HG02678 (cell line): ENCODE results near the gene UPB1.
"Not testable (repeated sequence)": the region's sequence is repeated elsewhere in the genome, so short reads cannot be mapped to it uniquely, and the experiment has no call there.

ENCODE experiments used
- ATAC-seq: cut with Tn5 transposase; IDR thresholded peaks from one replicate; pipeline ENCODE4 v1.9.1; 2021; ENCODE audit warnings: mild to moderate bottlenecking, moderate library complexity; ENCODE audit not compliant: unreplicated experiment

UPB1 gene

DNA sequence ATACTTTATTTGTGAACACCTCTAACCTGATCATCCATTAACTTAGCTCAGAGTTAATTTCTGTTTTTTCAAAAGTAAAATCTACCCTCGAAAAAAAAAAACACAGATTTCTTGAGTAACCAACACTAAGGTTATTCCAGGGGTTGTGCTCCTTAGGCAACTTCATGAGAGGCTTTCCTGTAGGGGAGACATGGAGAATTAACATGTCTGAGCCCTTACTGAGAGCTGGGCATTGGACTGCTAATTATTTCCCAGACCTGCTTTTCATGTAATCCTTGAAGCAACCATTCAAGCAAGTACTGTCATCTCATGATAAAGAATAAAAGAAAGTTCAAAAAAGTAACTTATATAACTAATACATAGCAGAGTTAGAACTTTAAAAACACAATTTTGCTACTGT, 13.5 kb upstream of the UPB1 start:
- ATAC-seq: no peak

DNA sequence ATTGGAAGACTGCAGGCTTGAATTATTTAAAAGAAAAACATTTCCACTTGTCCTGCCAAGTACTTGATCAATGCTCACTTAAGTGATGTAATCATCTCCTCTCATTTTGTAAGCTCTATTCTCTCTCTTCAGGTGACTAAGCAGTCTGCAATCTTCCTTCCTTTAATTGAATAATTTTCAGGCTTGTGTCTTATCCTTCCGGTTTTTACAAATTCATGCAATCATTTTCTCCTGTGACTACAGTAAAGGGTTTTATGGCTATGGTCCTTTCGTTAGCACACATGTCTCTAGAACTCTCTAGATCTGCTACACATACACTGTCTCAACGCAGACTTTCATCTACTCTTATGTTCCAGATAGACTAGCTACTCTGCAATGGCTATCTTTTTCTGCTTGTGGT, 12.6 kb upstream of the UPB1 start:
- no peak for ATAC-seq

DNA sequence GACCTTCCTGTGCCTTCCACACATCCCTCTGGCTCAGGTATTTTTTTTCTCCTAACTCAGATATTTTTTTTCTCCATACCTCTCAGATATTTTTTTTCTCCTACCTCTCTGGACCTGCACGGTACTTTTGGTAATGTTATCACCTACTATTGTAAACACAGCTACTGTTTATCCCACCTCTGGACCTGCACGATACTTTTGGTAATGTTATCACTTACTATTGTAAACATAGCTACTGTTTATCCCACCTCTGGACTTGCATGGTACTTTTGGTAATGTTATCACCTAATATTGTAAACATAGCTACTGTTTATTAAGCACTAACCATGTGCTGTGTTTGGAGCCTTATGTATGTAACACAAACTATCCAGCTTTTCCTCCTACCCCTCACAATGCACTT, 12.1 kb upstream of the UPB1 start:
- ATAC-seq: no peak

DNA sequence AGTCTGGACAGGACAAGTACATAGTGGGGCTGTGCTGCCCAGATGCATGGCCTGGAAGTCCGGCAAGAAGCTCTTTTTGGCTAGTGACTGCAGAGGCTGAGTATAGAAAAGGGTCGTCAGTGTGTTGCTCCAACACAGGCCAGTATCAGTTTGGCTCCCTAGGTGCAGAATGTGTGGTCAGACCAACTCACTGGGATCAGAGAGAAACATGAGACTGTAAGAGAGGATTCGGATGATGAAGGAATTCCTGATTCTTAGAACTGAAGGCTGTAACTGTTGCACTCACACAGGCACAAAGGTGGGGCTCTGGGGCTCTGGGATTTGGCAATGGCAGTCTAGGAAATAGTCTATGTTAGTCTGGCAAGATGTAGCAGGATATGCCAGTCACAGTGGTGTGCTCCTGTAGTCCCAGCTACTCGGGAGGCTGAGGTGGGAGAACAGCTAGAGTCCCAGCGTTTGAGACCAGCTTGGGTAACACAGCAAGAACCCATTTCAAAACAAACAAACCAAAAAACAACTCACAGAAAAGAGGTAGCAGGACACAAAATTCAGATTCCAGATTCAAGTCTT, 11.1 kb upstream of the UPB1 start:
- ATAC-seq: no peak

DNA sequence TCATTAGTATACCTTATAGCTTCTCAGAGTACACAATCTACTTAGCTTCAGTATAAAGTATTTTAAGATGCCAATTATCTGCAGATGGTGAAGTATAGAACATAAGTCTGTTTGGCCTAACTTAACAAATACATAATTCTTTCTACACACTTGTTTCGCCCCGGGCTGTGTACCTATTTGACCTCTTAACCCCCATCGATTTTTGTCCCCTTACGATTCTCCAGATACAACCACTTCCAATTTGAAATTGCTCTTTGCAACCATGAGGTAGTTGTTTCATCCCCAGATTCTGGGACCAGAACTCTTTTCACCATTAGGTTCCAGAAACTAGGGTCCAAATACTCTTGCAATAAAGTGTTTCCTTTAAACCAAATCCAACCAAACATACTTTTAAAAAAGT, 10.0 kb upstream of the UPB1 start:
- ATAC-seq: no peak

DNA sequence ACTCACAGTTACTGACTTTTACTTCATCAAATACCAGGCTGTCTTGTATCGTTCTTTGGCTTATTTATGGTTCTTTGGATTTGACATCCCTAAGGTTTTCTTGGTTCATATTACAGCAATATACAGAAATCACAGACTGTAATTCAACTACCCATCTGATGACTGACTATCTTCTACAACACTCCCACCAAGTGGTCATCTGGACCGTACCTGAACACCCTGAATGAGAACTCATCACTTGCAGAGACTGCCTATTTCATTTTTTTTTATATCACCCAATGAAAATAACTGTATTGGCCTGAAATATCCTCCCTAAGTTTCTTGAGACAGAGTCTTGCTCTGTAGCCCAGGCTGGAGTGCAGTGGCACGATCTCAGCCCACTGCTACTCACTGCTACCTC, 9.5 kb upstream of the UPB1 start:
- ATAC-seq: no peak

DNA sequence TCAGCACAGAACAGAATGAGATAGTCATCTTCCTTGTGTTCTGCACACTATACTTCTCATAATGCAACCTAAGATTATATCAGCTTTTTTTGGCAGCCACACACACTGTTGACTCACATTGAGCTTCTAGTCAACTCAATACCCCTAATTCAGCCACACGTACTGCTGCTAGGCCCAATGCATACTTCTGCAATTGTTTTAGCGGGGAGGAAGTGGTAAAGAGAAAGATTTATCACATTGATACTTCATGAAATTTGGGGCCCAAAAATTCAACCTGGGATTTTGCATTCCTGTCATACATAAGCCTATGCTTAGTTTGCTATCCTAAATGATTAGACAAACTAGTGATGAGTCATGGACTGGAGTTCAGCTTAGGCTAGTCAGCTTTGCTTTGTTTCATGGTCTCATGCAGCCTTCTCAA, 8.6 kb upstream of the UPB1 start:
- no peak for ATAC-seq

DNA sequence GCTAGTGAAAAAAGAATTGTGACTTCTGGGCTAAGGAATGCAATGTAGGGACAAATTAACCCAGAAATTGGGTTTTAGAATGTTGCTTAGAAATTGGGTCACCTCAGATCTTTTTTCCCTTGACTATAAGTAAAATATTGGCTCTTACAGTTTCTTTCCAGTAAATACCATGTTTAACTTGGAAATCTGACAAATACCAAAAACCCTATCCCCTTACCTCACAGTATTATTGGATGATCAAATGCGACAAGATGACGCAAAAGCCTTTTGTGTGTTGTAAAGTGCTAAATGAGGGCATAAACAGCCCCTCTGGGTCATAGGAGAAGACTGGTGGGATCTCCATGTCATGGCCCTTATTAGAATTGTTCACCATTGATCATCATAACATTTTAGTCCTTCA, 6.1 kb upstream of the UPB1 start:
- no peak for ATAC-seq

DNA sequence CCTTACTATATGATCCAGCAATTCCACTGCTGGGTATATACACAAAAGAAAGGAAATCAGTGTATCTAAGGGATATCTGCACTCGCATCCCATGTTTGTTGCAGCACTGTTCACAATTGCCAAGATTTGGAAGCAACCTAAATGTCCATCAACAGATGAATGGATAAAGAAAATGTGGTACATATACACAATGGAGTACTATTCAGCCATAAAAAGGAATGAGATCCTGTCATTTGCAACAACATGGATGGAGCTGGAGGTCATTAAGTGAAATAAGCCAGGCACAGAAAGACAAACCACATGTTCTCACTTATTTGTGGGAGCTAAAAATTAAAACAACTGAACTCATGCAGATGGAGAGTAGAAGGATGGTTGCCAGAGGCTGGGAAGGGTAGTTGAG, 5.7 kb upstream of the UPB1 start:
- not testable (repeated sequence) for ATAC-seq

DNA sequence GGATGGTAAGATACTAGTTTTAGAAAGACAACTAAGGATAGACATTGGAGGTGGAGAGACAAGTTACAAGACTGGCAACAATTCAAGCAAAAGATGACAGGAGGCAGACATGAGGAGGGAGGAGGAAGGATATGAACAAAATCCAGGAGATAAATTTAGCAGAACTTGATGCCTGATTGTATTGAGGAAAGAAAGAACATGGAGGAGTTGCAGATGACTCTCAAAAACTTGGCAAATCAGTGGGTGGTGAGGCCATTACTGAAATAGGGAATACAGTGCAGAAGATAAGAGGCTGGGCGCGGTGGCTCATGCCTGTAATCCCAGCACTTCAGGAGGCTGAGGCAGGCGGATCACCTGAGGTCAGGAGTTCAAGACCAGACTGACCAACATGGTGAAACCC, 2.7 kb upstream of the UPB1 start:
- no peak for ATAC-seq

DNA sequence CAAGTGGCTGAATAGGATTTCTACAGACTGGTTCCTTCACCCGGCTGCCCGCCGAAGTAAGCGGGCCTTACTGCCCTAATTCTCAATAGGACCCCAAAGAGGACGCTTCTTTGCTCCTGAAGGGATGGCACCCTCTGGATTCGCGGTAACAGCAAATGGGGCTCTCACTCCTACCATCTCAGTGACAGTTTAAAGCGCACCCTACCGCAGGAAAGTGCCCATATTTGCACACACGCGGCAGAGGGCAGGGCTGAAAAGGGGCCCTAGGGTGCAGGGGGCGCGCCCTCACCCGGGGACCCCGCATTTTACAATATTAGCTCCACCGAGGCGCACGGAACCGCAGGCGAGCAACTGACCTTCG, 985 bp upstream of the UPB1 start:
- no peak for ATAC-seq

DNA sequence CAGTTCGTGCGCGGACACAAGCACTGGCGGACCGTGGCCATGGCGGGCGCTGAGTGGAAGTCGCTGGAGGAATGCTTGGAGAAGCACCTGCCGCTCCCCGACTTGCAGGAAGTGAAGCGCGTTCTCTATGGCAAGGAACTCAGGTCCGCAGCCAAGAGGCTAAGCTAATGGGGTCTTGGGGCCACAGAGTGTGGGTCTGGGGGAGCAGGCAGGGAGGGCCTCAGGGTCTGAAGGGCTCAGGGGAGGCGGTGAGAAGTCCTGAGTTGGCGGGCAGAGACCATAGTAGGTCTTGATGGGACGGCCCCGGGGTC, 188 bp downstream of the UPB1 start:
- ATAC-seq: no peak

DNA sequence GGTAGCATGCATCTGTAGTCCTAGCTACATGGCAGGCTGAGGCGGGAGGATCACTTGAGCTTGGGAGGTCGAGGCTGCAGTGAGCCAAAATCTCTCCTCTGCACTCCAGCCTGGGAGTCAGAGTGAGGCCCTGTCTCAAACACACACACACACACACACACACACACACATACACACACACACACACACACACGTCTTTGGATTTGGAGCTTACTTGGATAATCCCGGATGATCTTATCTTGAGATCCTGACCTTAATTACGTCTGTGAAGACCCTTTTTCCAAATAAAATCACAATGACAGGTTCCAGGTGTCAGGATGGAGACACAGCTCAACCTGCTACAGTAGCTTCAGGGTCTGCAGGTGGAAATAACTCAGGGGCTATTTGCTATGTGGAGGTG, 1.1 kb downstream of the UPB1 start:
- no peak for ATAC-seq

DNA sequence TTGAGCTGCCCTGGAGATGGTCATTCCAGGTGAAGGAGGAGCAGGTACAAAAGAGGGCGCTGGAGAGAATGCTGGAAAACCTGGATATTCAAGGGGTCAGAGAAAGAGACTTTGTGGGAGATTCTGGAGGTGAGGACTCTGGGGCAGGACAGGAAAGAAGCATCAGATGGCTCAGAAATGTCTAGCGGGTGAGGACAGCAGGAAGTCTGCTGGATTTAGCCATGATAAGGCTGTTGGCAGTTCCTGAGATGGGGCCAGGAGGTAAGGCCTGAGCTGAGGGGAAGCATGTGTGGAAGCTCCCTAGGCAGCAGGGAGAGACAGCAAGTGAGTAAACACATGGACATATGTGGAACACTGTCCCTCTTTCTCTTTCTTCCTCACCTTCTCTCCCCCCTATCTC, 1.5 kb downstream of the UPB1 start:
- ATAC-seq: no peak

DNA sequence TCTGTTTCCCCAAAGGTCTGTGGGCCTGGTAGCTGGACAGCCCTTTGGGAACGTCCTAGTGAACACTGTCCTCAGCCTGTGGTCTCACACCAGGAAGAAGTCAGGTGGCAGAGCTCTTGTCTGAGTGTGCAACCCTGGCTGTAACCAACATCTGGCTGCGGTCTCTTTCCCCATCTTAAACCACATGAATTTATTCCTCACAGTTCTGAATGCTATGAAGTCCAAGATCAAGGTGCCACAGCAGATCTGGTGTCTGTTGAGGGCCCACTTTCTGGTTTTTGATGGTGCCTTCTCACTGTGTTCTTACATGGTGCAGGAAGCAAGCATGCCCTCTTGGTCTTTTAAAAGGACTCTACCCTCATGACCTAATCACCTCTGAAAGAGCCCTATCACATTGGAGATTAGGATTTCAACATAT, 2.7 kb downstream of the UPB1 start:
- no peak for ATAC-seq

DNA sequence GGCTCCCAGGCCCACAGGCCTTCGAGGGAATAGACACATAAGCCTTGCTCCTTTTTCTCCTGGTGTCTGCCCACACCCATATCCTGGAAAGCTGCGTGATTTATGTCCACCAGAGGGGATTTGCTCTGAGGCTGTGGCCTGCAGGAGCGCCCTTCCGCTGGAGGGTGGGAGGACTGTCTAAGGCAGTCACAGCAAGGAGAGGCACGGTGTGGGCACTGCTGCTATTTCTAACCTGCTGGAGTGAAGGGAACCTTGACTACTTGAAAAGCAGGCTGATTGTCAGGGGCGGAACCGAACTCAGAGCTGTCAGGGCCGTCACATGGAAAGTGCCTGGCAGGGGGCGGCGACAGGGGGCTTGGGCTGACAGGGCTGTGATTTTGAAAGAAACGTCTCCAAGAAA, 3.7 kb downstream of the UPB1 start:
- ATAC-seq: no peak

DNA sequence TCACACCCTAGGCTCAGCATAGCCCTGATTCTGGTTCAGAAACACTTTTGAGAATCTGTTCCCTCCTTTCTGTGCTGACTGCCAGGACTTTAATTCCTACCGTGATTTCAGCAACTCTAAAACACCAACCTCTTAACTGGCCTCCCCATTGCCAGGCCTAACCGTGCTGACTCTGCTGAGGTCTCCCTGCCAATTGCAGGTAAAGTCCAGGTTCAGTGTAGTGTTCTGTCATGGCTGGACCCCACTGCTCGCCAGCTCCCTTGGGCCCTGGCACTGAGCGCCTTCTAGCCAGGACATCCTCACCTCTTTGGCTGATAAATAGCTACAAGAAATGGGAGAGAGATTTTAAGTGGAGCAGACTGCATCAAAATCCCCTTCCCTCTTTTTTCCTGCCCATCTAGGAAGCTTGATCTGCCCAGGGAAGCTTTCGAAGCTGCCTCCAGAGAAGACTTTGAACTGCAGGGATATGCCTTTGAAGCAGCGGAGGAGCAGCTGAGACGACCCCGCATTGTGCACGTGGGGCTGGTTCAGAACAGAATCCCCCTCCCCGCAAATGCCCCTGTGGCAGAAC, 4.7 kb downstream of the UPB1 start:
- no peak for ATAC-seq

DNA sequence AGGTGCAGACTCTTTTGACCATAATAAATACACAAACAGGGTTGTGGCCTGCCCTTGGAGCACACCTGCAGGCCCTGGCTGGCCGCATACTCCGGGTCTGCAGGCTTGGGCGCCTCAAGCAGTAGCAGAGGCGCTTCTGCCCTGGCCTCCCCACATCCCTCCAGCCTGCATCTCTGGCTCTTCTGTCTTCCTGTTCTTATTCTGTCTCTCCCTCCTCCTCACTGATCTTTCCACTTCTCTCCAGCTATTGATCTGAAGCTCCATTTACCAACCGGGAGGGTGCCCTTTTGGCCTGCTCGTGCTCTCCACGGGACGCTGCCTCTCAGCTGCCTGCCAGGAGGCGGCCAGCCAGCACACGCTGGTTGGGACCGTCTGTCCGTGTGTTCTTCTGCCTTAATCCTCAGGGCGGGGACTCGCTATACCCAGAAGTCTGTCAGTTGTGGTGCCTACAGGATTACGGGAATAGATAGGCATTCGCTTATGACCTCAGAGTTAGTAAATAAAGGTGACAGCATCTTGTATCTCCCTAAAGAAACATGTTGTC, 5.2 kb downstream of the UPB1 start:
- ATAC-seq: no peak

DNA sequence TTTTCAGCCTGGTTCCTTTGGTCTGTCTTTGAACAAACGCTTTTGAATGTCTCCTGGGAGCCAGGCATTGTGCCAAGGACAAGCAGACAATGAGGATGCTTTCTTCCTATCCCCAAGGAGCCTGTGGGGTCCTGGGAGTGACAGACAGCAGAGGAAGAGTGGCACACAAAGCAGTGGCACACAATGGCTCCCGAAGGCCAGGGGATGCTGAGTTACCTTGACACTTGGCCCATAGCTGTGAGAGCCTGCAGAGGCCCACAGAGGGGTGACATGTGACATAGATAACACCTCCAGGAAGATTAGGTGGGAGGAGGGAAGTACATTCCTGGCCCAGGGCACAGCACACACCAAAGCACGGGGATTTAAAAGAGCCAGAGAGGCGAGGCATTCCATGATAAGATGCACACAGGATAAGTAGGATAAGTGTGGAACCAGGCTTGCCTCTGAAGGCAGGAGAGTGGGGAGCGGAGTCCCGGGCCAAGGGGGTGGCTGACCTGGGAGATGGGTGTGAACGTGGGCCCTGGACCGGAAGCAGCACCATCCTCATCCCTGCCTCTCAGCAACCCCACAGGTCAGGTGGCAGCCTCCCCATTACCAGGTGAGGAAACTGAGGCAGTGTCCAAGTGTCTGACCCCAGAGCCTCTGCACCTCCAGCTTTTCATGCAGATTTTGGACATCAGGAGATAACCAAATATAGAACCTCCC, 6.3 kb downstream of the UPB1 start:
- no peak for ATAC-seq

DNA sequence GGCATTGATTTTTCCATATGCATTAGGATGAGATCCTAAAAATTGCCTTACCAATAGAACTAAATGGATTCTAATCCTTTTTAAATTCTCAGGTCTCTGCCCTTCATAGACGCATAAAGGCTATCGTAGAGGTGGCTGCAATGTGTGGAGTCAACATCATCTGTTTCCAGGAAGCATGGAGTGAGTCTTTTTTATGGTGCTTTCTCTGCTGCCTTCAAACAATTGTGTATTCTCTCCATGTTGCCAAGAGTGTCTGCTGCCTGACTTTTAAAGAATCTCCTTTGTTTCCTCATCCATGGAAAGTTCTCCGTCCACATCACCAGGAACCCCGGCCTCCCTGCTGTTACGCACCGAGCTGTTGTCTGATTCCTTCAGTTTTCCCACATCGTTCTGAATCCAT, 6.9 kb downstream of the UPB1 start:
- ATAC-seq: no peak

DNA sequence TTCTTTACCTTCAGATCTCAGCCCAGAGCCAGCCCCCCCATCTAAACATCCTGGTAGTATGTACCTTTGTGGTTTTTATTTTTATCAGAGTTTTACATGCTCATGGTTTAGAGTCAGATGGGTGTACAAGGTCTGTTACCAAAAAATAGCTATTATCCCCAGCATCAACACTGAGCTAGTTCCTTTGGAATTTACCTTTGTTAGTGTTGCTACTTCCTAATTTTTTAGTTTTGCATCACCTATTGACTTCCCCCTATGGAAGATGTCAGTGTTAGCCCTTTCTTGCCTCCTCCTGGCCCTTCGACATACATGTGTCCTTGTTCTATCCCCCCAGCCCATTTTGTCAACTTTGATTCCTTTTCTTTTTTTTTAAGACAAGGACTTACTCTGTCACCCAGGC, 7.4 kb downstream of the UPB1 start:
- ATAC-seq: no peak

DNA sequence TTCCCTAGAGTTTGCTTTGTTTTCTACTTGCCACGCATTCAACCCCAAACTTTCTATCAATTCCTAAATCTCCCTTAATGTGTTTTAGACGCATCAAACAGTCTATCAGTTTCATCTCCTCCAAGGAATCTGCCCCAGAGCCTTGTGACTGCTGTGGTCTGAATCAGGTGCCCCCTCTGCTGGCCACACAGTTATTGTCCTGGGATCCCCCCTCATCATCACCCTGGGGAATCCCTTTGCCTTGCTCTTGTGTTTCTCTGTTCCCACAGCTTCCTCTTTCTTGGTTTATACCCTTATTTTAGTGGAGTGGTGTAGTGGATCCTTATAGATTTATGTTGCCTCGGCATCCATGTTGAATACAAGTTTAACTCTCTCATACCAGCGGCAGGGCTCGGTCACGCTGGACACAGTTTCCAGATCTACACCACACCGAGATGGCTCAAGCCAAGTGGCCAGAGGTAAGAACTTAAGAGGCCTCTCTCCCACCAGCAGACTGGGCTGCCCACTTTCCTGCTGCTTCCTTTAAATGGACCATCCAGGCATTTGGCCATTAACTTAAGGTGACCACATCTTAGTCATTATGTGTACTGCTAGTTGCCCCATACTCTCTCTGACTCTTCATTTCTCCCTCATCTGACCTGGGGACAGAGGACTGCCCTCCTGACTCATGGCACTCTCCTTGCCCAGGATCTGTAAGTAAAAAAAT, 8.2 kb downstream of the UPB1 start:
- no peak for ATAC-seq
